ENCODE measurements around the gene RAI1. TPM values are rescaled to one million over a fixed set of nuclear protein-coding genes. Genes with fewer than 3 reads are reported as not detected.

Gene RAI1
- total RNA-seq, 1 donor from 2014 or later = 31.1 TPM

DNA sequence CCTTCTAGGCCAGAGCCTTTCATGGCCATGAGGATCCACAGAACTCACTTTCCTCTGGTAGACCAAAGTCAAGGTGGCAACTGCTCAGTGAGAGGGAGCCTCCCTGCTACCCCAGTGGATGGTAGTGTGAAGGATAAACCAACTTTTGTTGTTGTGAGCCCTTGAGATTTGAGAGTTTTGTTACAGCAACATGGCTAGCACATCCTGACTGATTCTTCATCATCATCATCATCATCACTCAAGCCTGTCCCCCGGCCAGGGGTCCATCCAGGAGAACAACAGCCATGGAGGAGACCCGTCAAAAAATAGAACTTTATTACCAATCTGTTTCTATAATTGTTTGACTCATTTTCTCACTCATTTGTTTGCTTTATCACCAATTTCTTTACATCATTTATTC, 23.7 kb downstream of the RAI1 start:
- H3K4me1 ChIP-seq = peaks cover 31% of the 10 kb centered on the region
- H3K4me3 ChIP-seq = no peak overlapping the region
- TF ChIP-seq, protein P1, sequence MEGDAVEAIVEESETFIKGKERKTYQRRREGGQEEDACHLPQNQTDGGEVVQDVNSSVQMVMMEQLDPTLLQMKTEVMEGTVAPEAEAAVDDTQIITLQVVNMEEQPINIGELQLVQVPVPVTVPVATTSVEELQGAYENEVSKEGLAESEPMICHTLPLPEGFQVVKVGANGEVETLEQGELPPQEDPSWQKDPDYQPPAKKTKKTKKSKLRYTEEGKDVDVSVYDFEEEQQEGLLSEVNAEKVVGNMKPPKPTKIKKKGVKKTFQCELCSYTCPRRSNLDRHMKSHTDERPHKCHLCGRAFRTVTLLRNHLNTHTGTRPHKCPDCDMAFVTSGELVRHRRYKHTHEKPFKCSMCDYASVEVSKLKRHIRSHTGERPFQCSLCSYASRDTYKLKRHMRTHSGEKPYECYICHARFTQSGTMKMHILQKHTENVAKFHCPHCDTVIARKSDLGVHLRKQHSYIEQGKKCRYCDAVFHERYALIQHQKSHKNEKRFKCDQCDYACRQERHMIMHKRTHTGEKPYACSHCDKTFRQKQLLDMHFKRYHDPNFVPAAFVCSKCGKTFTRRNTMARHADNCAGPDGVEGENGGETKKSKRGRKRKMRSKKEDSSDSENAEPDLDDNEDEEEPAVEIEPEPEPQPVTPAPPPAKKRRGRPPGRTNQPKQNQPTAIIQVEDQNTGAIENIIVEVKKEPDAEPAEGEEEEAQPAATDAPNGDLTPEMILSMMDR (IDR thresholded peaks at IDR 0.05) = no peak
- ATAC-seq (no peak), DNase-seq (no peak)
- intact Hi-C loops (cut with DNase I) = no loop called here
- H3K9me3 ChIP-seq = no peaks in the 10 kb centered on the region
- no peaks in the 10 kb centered on the region for H3K27me3 ChIP-seq (ENCODE audit: low read depth)
- no peak overlapping the region for H3K27ac ChIP-seq
- no peaks in the 10 kb centered on the region for H3K36me3 ChIP-seq

DNA sequence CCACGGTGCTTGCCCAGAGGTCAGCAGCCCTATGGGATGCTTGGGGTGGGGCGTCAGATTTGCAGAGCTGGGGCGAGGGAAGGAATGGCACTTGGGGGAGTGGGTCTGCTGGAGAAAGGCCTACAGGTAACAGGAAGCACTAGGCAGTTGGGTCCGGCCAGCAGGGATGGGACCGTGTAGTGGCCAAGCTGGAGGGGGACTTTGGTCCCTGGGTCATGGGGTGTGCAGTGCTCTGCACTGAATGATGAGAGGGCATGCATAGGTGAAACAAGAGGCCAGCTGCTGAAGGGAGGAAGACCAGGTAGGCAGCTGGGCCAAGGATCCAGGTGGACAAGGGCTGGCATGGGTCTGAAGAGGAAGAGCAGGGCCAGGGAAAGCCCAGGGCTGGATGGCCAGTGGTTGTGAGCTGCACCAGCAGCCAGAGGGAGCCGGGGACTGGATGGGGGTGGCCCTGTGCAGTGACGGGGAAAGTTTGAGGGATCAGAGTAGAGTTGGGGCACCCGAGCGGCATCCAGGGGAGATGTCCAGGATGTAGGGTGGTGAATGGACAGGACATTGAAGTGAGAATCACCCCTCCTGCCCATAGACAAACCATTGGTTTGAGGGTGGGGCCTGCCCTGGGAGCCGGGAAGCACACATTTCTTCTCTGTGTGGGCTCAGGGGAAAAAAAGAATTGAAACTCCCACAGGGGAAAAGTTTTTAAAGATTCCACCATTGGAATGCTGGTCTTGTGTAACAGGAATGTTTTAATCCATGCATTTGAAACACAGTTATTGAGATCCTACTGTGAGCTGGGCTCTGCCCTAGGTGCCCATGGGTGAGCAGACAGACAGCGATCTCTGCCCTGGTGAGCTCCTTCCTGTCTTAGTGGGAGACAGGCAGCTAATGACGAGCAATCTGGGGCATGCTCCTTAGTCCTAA, 25.1 kb downstream of the RAI1 start:
- no peak overlapping the region for H3K27ac ChIP-seq
- intact Hi-C loops (cut with DNase I) = no loop called here
- ATAC-seq (no peak), DNase-seq (no peak)
- peaks cover 35% of the 10 kb centered on the region for H3K4me1 ChIP-seq
- no peak overlapping the region for H3K4me3 ChIP-seq
- H3K36me3 ChIP-seq = no peaks in the 10 kb centered on the region
- TF ChIP-seq, protein P1 (IDR thresholded peaks at IDR 0.05) = no peak
- H3K27me3 ChIP-seq (ENCODE audit: low read depth) = no peaks in the 10 kb centered on the region
- H3K9me3 ChIP-seq = no peaks in the 10 kb centered on the region

DNA sequence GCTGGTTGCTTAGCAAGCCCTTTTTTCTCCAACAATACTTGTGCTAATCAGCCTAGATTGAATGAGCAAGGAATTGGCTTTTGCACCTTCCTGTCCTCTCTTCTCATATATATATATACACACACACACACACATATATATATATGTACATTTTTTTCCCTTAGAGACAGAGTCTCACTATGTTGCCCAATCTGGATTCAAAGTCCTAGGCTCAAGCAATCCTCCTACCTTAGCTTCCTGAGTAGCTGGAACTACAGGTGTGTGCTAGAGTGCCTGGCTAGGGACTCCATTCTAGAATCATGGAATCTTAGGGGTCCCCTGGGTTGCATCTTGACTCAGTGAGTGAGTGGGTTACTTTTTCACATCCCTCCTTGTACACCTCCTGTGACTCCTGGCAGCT, 27.0 kb downstream of the RAI1 start:
- DNase-seq (no peak), ATAC-seq (no peak)
- H3K9me3 ChIP-seq = no peaks in the 10 kb centered on the region
- H3K4me1 ChIP-seq = peaks cover 41% of the 10 kb centered on the region
- H3K4me3 ChIP-seq = no peak overlapping the region
- TF ChIP-seq, protein P1 (IDR thresholded peaks at IDR 0.05) = no peak
- H3K36me3 ChIP-seq = no peaks in the 10 kb centered on the region
- no peak overlapping the region for H3K27ac ChIP-seq
- H3K27me3 ChIP-seq (ENCODE audit: low read depth) = no peaks in the 10 kb centered on the region
- intact Hi-C loops (cut with DNase I) = no loop called here

DNA sequence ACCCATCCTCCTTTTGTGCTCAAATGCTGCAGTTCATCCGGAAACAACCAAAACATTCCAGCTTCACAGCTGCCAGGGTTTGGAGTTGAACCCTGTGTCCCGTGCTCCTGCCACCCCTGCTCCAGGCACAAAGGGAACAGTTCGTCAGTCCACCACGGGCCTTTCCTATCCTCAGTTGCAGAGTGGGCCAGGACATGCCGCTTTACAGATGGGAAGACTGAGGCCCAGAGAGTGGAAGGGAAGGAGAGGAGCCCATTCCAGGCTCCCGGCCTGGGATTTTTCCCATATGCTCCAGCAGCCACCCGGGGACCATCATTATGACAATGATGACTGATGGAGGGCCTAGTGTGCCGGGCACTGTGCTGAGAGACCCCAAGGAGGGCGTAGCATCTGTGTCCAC, 27.6 kb downstream of the RAI1 start:
- no peak for ATAC-seq
- no peak overlapping the region for H3K27ac ChIP-seq
- no peaks in the 10 kb centered on the region for H3K36me3 ChIP-seq
- DNase-seq = no peak
- no peaks in the 10 kb centered on the region for H3K9me3 ChIP-seq
- TF ChIP-seq, protein P1 (IDR thresholded peaks at IDR 0.05) = no peak
- no peaks in the 10 kb centered on the region for H3K27me3 ChIP-seq (ENCODE audit: low read depth)
- intact Hi-C loops (cut with DNase I) = no loop called here
- peaks cover 41% of the 10 kb centered on the region for H3K4me1 ChIP-seq
- no peak overlapping the region for H3K4me3 ChIP-seq

DNA sequence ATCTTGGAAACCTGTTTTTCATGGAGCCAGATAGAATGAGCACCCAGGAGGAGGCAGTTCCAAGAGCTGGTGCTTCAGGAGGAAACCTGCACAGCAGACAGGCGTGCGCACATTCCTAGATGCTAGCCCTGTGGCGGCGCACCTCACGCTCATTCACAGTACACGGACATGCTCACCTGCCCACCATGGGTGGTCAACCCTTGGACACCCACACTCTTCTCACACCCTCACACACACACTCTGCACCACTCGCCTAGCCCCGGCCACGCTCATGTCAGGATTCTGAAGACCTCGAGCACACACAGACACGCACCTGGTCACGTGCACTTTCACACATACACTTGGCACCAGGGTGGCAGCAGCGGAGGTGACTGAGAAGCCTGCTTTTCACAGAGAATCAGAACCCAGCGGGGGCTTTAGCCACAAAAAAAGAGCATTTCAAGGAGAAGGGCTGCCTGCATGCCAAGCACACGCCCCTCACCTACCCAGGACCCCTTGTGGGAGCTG, 28.6 kb downstream of the RAI1 start:
- peak overlapping the region; percentile 82 for H3K27ac ChIP-seq

More for the DNA sequence above, 28.6 kb downstream of the RAI1 start:
- H3K9me3 ChIP-seq = no peaks in the 10 kb centered on the region
- no peaks in the 10 kb centered on the region for H3K36me3 ChIP-seq
- H3K4me1 ChIP-seq = peaks cover 48% of the 10 kb centered on the region
- H3K27me3 ChIP-seq (ENCODE audit: low read depth) = no peaks in the 10 kb centered on the region
- ATAC-seq (peak in 1 of 2 donors; percentile 6), DNase-seq (no peak)
- no peak overlapping the region for H3K4me3 ChIP-seq
- intact Hi-C loops (cut with DNase I) = no loop called here
- TF ChIP-seq, protein P1 (IDR thresholded peaks at IDR 0.05) = no peak
